SK-N-SH (cell line): ENCODE data around the gene SLC13A2.

Experiments used
- CTCF ChIP-seq: fragments of 200-600 bp; sonication (generic); IDR thresholded peaks from 2 replicates; pipeline ENCODE4 v1.6.1; 2017; ENCODE audit warnings: antibody characterized with exemption, mild to moderate bottlenecking, moderate library complexity
- EP300 ChIP-seq, 2 experiments: IDR thresholded peaks; 2 replicates each; pipeline versions ENCODE4 v1.4.0 to v1.6.1; 2012; ENCODE audit warnings: borderline replicate concordance in 1 of 2, low read depth in 1 of 2, low read length in 1 of 2
- EZH2phosphoT487 ChIP-seq: fragments of 200-600 bp; sonication (generic); IDR thresholded peaks from 2 replicates; pipeline ENCODE4 v1.6.1; 2017; ENCODE audit warnings: low read depth, mixed run types, mild to moderate bottlenecking, antibody characterized with exemption, moderate library complexity, borderline replicate concordance
- FOXM1 ChIP-seq: IDR thresholded peaks from 2 replicates; pipeline ENCODE4 v1.4.0; 2012; ENCODE audit warnings: low read depth, mild to moderate bottlenecking
- GABPA ChIP-seq: IDR thresholded peaks from 2 replicates; pipeline ENCODE4 v1.4.0; 2012; ENCODE audit warnings: low read depth, mild to moderate bottlenecking
- IRF3 ChIP-seq: fragments of 150-350 bp; IDR thresholded peaks from 2 replicates; pipeline ENCODE4 v1.6.1; 2016; ENCODE audit warnings: mild to moderate bottlenecking, low read depth, low read length
- MEF2A ChIP-seq: IDR thresholded peaks from 2 replicates; pipeline ENCODE4 v1.4.0; 2012; ENCODE audit warnings: low read depth, borderline replicate concordance
- POLR2AphosphoS5 ChIP-seq: IDR thresholded peaks from 2 replicates; pipeline ENCODE4 v1.6.1; 2012; ENCODE audit warnings: low read depth, low read length
- REST ChIP-seq: IDR thresholded peaks from 2 replicates; pipeline ENCODE4 v1.6.1; 2012; ENCODE audit warnings: mild to moderate bottlenecking, low read depth, low read length, moderate library complexity
- SIN3A ChIP-seq: IDR thresholded peaks from 2 replicates; pipeline ENCODE4 v1.6.1; 2012; ENCODE audit warnings: low read depth, mild to moderate bottlenecking, low read length, moderate library complexity, borderline replicate concordance
- SMC3 ChIP-seq: IDR thresholded peaks from 2 replicates; pipeline ENCODE4 v1.6.1; 2012; ENCODE audit warnings: low read depth, low read length, improper control_type of control experiment
- USF1 ChIP-seq: IDR thresholded peaks from 2 replicates; pipeline ENCODE4 v1.4.0; 2012; ENCODE audit warnings: low read depth, borderline replicate concordance
- USF2 ChIP-seq: fragments of 150-350 bp; IDR thresholded peaks from 2 replicates; pipeline ENCODE4 v1.6.1; 2017; ENCODE audit warnings: antibody characterized with exemption, low read length, low read depth, borderline replicate concordance

- TF ChIP-seq CTCF (no peak), GABPA (no peak), POLR2AphosphoS5 (no peak), SMC3 (no peak), EZH2phosphoT487 (no peak), USF1 (no peak), USF2 (no peak), IRF3 (no peak), REST (no peak), SIN3A (no peak), FOXM1 (no peak), MEF2A (no peak), EP300 (IDR thresholded peaks at IDR 0.05; ENCODE audit: borderline replicate concordance in 1 of 2, low read depth in 1 of 2, low read length in 1 of 2) (no peak)
Measured at GRCh38 chr17:28466001-28466400, 7.4 kb upstream of the SLC13A2 start.
